ENCODE data around the gene ARHGAP8. TPM values are rescaled to one million over a fixed set of nuclear protein-coding genes. Genes with fewer than 3 reads are reported as not detected.
"Not testable (repeated sequence)": the region's sequence is repeated elsewhere in the genome, so short reads cannot be mapped to it uniquely, and the experiment has no call there.

Gene ARHGAP8
- total RNA-seq, 2 experiments from 2014 or later = 2.1 to 3.2 TPM

DNA sequence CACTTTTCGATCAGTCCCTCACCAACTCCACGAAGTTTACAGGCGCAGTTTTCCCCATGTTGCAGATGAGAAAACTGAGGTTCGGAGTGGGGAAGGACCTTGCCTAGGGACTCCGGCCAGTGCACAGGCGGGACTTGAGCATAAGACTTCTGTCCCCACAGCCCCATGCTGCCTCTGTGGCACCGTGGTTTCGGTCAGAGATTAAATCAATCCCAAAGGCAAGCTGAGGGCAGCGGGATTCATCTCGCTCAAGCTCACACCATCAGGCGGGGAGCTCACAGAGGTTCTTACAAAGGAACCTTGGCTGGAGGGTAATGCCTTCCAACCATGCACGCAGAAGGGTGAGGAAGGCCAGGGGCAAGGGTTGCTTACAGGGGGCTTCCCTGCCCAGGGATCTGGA is 141.9 kb downstream of the ARHGAP8 start:
- ChIA-PET POLR2A (no interaction called here), CTCF (no interaction called here)
- TF ChIP-seq, protein P1, sequence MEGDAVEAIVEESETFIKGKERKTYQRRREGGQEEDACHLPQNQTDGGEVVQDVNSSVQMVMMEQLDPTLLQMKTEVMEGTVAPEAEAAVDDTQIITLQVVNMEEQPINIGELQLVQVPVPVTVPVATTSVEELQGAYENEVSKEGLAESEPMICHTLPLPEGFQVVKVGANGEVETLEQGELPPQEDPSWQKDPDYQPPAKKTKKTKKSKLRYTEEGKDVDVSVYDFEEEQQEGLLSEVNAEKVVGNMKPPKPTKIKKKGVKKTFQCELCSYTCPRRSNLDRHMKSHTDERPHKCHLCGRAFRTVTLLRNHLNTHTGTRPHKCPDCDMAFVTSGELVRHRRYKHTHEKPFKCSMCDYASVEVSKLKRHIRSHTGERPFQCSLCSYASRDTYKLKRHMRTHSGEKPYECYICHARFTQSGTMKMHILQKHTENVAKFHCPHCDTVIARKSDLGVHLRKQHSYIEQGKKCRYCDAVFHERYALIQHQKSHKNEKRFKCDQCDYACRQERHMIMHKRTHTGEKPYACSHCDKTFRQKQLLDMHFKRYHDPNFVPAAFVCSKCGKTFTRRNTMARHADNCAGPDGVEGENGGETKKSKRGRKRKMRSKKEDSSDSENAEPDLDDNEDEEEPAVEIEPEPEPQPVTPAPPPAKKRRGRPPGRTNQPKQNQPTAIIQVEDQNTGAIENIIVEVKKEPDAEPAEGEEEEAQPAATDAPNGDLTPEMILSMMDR (IDR thresholded peaks at IDR 0.05) = no peak
- no peak overlapping the region for H3K4me3 Mint-ChIP-seq
- no peak for ATAC-seq
- no peaks in the 10 kb centered on the region for H3K4me1 Mint-ChIP-seq (ENCODE audit: low read depth)
- no peaks in the 10 kb centered on the region for H3K36me3 Mint-ChIP-seq (ENCODE audit: low read depth)
- intact Hi-C loops (cut with micrococcal nuclease) = no loop called here
- no peak overlapping the region for H3K27ac Mint-ChIP-seq
- no peak for DNase-seq
- H3K27me3 Mint-ChIP-seq = no peaks in the 10 kb centered on the region
- H3K9me3 Mint-ChIP-seq = no peaks in the 10 kb centered on the region

DNA sequence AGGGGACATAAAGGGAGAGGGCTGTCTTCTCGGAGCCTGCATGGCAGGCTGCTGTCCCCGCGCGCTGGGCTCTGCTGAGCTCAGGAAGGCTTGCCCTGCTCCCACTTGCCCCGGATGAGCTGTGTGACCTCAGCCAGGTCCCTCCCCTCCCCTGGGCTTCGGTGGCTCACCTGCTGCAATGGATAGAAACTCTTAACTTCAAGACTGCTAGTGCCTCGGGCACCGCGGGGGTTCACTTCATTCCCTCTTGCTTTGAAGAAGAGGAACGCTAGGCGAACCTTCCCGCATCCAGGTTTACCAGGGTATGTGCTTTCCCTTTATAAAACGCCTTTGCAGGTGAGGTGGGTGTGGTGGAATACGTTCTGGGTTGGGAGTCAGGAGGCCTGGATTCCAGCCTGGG is 142.4 kb downstream of the ARHGAP8 start:
- POLR2A ChIA-PET = no interaction called here
- TF ChIP-seq, protein P1 (IDR thresholded peaks at IDR 0.05) = no peak

DNA sequence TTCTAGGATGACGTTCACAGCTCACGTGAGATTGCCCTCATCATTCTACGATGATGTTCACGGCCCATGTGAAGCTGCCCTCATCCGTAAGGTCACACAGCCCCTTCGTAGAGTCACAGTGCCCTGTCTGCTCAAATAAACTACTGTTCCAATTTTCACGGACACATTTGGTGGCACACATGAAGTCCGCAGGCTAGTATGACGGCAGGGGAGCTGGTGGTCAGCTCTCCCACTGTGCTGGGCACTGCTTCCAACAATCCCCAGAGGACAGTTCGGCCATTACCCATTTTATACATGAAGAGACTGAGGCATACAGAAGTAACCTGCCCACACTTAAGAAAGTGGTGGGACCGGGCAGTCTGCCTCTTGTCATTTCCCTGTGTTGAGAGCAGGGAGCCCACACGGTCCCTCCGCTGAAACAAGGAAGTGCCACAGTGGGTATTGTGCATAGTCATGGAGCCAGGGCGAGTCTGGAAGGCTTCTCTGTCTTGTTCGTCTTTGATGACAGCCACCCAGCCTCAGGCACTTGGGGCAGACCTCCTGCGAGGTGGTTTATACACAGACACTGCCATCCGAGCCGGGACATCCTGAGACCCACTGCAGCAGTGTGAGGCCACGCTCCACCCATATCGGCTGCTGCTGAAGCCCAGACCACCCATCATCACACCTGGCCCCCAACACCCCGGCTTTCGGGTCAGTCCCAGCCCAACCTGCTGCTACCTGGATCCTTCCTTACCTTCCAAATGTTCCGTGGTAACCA is 143.1 kb downstream of the ARHGAP8 start:
- CTCF ChIA-PET = no interaction called here
- TF ChIP-seq, protein P1 (IDR thresholded peaks at IDR 0.05) = no peak
- intact Hi-C loops (cut with micrococcal nuclease) = no loop called here
- Mint-ChIP-seq H3K27me3 (peaks cover 2% of the 10 kb centered on the region), H3K9me3 (no peaks in the 10 kb centered on the region), H3K27ac (no peak overlapping the region), H3K4me1 (ENCODE audit: low read depth) (no peaks in the 10 kb centered on the region), H3K36me3 (ENCODE audit: low read depth) (no peaks in the 10 kb centered on the region), H3K4me3 (no peak overlapping the region)
- ATAC-seq (no peak), DNase-seq (no peak)
- POLR2A ChIA-PET = no interaction called here

More for the DNA sequence above, 142.4 kb downstream of the ARHGAP8 start:
- H3K4me1 Mint-ChIP-seq (ENCODE audit: low read depth) = no peaks in the 10 kb centered on the region
- DNase-seq = no peak
- intact Hi-C loops (cut with micrococcal nuclease) = no loop called here
- peaks cover under 1% of the 10 kb centered on the region for H3K27me3 Mint-ChIP-seq
- ATAC-seq = no peak
- no peaks in the 10 kb centered on the region for H3K36me3 Mint-ChIP-seq (ENCODE audit: low read depth)
- CTCF ChIA-PET = no interaction called here
- H3K27ac Mint-ChIP-seq = no peak overlapping the region
- no peak overlapping the region for H3K4me3 Mint-ChIP-seq
- no peaks in the 10 kb centered on the region for H3K9me3 Mint-ChIP-seq

DNA sequence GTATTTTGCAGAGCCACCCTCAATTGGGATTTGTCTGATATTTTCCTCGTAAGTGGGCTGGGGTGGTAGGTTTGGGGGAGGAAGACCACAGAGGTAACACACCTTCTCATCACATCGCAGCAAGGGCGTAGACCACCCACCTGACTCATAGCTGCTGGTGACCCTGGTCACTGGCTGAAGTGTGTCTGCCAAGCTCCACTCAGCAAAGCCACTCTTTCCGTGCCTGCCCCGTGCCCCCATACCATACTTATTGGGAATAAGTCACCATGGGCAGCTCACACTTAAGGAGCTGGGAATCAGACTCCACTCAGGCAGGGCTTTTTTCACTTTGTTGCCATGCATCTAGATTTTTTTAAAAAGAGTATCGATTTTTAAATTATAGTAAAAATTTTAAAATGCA is 145.9 kb downstream of the ARHGAP8 start:
- CTCF ChIA-PET = no interaction called here
- intact Hi-C loops (cut with micrococcal nuclease) = no loop called here
- no peak overlapping the region for H3K4me3 Mint-ChIP-seq
- peaks cover 6% of the 10 kb centered on the region for H3K27me3 Mint-ChIP-seq
- POLR2A ChIA-PET = no interaction called here
- H3K9me3 Mint-ChIP-seq = peaks cover 4% of the 10 kb centered on the region
- ATAC-seq (no peak), DNase-seq (no peak)
- TF ChIP-seq, protein P1 (IDR thresholded peaks at IDR 0.05) = no peak
- no peaks in the 10 kb centered on the region for H3K36me3 Mint-ChIP-seq (ENCODE audit: low read depth)
- no peaks in the 10 kb centered on the region for H3K4me1 Mint-ChIP-seq (ENCODE audit: low read depth)
- H3K27ac Mint-ChIP-seq = no peak overlapping the region

DNA sequence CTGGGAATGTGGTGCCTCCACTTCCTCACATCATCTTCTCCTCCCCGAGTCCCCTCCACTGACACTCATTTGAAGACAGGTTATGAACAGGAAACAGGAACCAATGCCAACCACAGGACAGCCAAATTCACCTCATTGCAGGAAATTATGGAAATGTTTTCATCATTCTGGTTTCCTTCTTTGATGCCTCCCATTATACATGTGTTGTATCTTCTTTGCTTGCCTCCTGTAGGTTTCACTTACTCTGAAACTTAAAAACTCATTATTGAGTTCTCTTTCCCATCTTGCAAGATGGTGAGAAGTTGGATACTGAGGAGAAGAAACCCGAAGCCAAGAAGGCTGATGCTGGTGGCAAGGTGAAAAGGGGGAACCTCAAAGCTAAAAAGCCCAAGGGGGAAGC is 148.9 kb downstream of the ARHGAP8 start:
- H3K9me3 Mint-ChIP-seq = peaks cover 4% of the 10 kb centered on the region
- peaks cover 12% of the 10 kb centered on the region for H3K27me3 Mint-ChIP-seq
- TF ChIP-seq, protein P1 (IDR thresholded peaks at IDR 0.05) = no peak
- H3K27ac Mint-ChIP-seq = no peak overlapping the region
- no peaks in the 10 kb centered on the region for H3K4me1 Mint-ChIP-seq (ENCODE audit: low read depth)
- no peak overlapping the region for H3K4me3 Mint-ChIP-seq
- ChIA-PET POLR2A (no interaction called here), CTCF (no interaction called here)
- intact Hi-C loops (cut with micrococcal nuclease) = no loop called here
- ATAC-seq (no peak), DNase-seq (no peak)
- H3K36me3 Mint-ChIP-seq (ENCODE audit: low read depth) = no peaks in the 10 kb centered on the region

DNA sequence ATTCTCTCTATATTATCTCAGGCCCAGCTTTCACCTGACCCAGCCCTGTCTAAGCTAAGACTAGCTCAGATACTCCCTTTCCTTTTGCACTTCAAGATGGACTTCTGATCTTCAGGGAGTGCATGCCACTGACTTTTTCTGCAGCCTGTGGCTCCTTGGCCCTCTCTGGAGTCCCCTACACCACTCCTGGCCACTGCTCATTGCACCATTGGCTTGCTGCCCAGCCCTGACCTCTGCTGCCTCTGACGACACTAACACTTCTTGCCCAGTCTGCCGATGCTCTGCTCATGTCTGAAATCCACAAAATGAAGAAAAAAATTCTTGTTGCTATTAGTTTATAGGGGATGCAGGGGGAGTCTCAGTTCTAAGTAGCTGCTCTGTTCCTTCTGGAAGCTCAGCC is 150.8 kb downstream of the ARHGAP8 start:
- DNase-seq; CTCF ChIA-PET; H3K4me3 Mint-ChIP-seq; intact Hi-C loops (cut with micrococcal nuclease); H3K4me1 Mint-ChIP-seq (ENCODE audit: low read depth); H3K36me3 Mint-ChIP-seq (ENCODE audit: low read depth); H3K9me3 Mint-ChIP-seq; ATAC-seq; POLR2A ChIA-PET; H3K27ac Mint-ChIP-seq: not testable (repeated sequence)
- H3K27me3 Mint-ChIP-seq = peaks cover 12% of the 10 kb centered on the region

DNA sequence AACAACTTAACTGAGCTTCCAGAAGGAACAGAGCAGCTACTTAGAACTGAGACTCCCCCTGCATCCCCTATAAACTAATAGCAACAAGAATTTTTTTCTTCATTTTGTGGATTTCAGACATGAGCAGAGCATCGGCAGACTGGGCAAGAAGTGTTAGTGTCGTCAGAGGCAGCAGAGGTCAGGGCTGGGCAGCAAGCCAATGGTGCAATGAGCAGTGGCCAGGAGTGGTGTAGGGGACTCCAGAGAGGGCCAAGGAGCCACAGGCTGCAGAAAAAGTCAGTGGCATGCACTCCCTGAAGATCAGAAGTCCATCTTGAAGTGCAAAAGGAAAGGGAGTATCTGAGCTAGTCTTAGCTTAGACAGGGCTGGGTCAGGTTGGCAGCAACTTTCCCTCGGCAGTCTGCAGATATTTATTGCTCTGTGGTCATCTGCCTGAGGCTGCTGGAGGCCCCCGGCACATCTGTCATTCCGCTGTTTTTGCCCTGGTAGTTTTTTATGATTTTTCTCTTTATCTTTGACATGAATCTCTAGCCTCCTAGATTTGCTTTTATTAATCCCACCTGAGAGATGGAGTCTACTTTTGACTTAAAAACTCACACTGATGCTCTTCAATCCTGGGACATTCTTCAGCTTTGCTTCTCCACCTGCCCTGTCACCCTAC is 152.2 kb downstream of the ARHGAP8 start:
- H3K4me1 Mint-ChIP-seq (ENCODE audit: low read depth); H3K9me3 Mint-ChIP-seq; H3K36me3 Mint-ChIP-seq (ENCODE audit: low read depth); DNase-seq; H3K27ac Mint-ChIP-seq; intact Hi-C loops (cut with micrococcal nuclease); H3K4me3 Mint-ChIP-seq; ATAC-seq; CTCF ChIA-PET: not testable (repeated sequence)
- POLR2A ChIA-PET = interaction anchor here (1.1 kb wide), 1 partner anchor 11 kb away, joined by 3 read pairs; no protein-coding TSS in a partner anchor
- H3K27me3 Mint-ChIP-seq = peaks cover 12% of the 10 kb centered on the region
